PC-3 (cell line): ENCODE measurements around the gene ARIH2.

ENCODE experiments used
- EZH2 ChIP-seq: fragments of 300-600 bp; sonication (generic); IDR thresholded peaks from one replicate; pipeline ENCODE4 v1.6.1; 2017; ENCODE audit warnings: antibody characterized with exemption, mild to moderate bottlenecking, low read length; ENCODE audit not compliant: unreplicated experiment
- EZH2phosphoT487 ChIP-seq: fragments of 300-600 bp; sonication (generic); IDR thresholded peaks from 2 replicates; pipeline ENCODE4 v1.6.1; 2018; ENCODE audit warnings: mild to moderate bottlenecking, antibody characterized with exemption, low read length, borderline replicate concordance
- TF ChIP-seq, protein P1 (sequence below): fragments of 300-600 bp; sonication (generic); conservative IDR thresholded peaks from 2 replicates; pipeline ENCODE4 v1.5.1; 2017; ENCODE audit warnings: antibody characterized with exemption, low read depth, mild to moderate bottlenecking, low read length

GRCh38 chr3:48938156-48938555 lies 19.5 kb downstream of the ARIH2 start:
- TF ChIP-seq, protein P1, sequence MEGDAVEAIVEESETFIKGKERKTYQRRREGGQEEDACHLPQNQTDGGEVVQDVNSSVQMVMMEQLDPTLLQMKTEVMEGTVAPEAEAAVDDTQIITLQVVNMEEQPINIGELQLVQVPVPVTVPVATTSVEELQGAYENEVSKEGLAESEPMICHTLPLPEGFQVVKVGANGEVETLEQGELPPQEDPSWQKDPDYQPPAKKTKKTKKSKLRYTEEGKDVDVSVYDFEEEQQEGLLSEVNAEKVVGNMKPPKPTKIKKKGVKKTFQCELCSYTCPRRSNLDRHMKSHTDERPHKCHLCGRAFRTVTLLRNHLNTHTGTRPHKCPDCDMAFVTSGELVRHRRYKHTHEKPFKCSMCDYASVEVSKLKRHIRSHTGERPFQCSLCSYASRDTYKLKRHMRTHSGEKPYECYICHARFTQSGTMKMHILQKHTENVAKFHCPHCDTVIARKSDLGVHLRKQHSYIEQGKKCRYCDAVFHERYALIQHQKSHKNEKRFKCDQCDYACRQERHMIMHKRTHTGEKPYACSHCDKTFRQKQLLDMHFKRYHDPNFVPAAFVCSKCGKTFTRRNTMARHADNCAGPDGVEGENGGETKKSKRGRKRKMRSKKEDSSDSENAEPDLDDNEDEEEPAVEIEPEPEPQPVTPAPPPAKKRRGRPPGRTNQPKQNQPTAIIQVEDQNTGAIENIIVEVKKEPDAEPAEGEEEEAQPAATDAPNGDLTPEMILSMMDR = no peak
- TF ChIP-seq EZH2 (no peak), EZH2phosphoT487 (no peak)
